GM23248 (cell line): Measurements from ENCODE around the gene COPRS. TPM values are rescaled to one million over a fixed set of nuclear protein-coding genes. Genes with fewer than 3 reads are reported as not detected.
A peak's percentile ranks its signal among the peaks of the same experiment; 100 is the strongest.

Experiments
- DNase-seq: peaks from one replicate; pipeline ENCODE4 v3.0.0-alpha.2; 2015
- H2AFZ ChIP-seq: fragments of 200-600 bp; sonication (generic); 2 replicates; pipeline ENCODE4 v1.6.1; 2016; ENCODE audit warnings: antibody characterized with exemption
- H3F3A ChIP-seq: fragments of 200-600 bp; sonication (generic); 2 replicates; pipeline ENCODE4 v1.6.1; 2016; ENCODE audit warnings: mild to moderate bottlenecking, antibody characterized with exemption, mixed run types; ENCODE audit not compliant: insufficient read depth
- H3K27ac ChIP-seq: fragments of 200-600 bp; sonication (generic); 2 replicates; pipeline ENCODE4 v1.5.1; 2016; ENCODE audit warnings: mild to moderate bottlenecking
- H3K27me3 ChIP-seq: fragments of 200-600 bp; sonication (generic); replicated peaks from 2 replicates; pipeline ENCODE4 v1.6.1; 2016; ENCODE audit warnings: mild to moderate bottlenecking; ENCODE audit not compliant: insufficient read depth
- H3K36me3 ChIP-seq: fragments of 200-600 bp; sonication (generic); 2 replicates; pipeline ENCODE4 v1.6.1; 2016; ENCODE audit warnings: low read depth, mild to moderate bottlenecking
- H3K4me1 ChIP-seq: fragments of 200-600 bp; sonication (generic); 2 replicates; pipeline ENCODE4 v1.6.1; 2016; ENCODE audit warnings: mild to moderate bottlenecking; ENCODE audit not compliant: insufficient read depth
- H3K4me2 ChIP-seq: fragments of 200-600 bp; sonication (generic); one replicate; pipeline ENCODE4 v1.6.1; 2016; ENCODE audit warnings: mild to moderate bottlenecking; ENCODE audit not compliant: unreplicated experiment
- H3K4me3 ChIP-seq: fragments of 200-600 bp; sonication (generic); 2 replicates; pipeline ENCODE4 v1.5.1; 2016; ENCODE audit warnings: mild to moderate bottlenecking
- H3K79me2 ChIP-seq: fragments of 200-600 bp; sonication (generic); 2 replicates; pipeline ENCODE4 v1.6.1; 2016; ENCODE audit warnings: mild to moderate bottlenecking; ENCODE audit not compliant: insufficient read depth
- H3K9ac ChIP-seq: fragments of 200-600 bp; sonication (generic); 2 replicates; pipeline ENCODE4 v1.6.1; 2016; ENCODE audit warnings: mild to moderate bottlenecking
- H3K9me2 ChIP-seq: fragments of 200-600 bp; sonication (generic); 2 replicates; pipeline ENCODE4 v1.6.1; 2016; ENCODE audit warnings: mixed run types, mild to moderate bottlenecking, moderate library complexity; ENCODE audit not compliant: insufficient read depth
- H3K9me3 ChIP-seq: fragments of 200-600 bp; sonication (generic); one replicate; pipeline ENCODE4 v1.6.1; 2017; ENCODE audit warnings: low read depth
- H4K20me1 ChIP-seq: fragments of 200-600 bp; sonication (generic); 2 replicates; pipeline ENCODE4 v1.6.0; 2016; ENCODE audit not compliant: insufficient read depth
- EZH2 ChIP-seq: fragments of 200-600 bp; sonication (generic); IDR thresholded peaks from 2 replicates; pipeline ENCODE4 v1.6.1; 2018; ENCODE audit warnings: antibody characterized with exemption, mild to moderate bottlenecking; ENCODE audit not compliant: insufficient read depth, poor library complexity, severe bottlenecking
- EZH2phosphoT487 ChIP-seq: fragments of 200-600 bp; sonication (generic); IDR thresholded peaks from 2 replicates; pipeline ENCODE4 v1.6.1; 2018; ENCODE audit warnings: antibody characterized with exemption, moderate library complexity, mild to moderate bottlenecking, low read depth; ENCODE audit not compliant: insufficient read depth
- WGBS, 2 experiments: methylation state at CpG; one replicate each; pipeline ENCODE4 v1.1.6; 2015 to 2017; ENCODE audit warnings: low lambda C conversion rate in 2 of 2, low coverage in 1 of 2; ENCODE audit errors: missing lambda C conversion rate in 2 of 2; 5-methylcytosine and 5-hydroxymethylcytosine counted together
- in situ Hi-C: fragments of 300-500 bp; cut with MboI; formaldehyde crosslinking; loops from 2 replicates; pipeline ENCODE4 v1.15.0; 2020
- polyA plus RNA-seq: library from polyadenylated mRNA; unstranded; fragments of >200 nt; fragmentation: Nextera tagmentation; extraction: Ambion mirVana; gene quantifications from 2 replicates; pipeline ENCODE4 v1.2.1, GENCODE V29; 2016
- total RNA-seq: library from RNA; depleted of rRNA; stranded (reverse); fragments of >200 nt; shearing (Covaris generic); gene quantifications from 2 replicates; pipeline ENCODE4 v1.2.3, GENCODE V29; 2014; rRNA removed

COPRS gene, protein sequence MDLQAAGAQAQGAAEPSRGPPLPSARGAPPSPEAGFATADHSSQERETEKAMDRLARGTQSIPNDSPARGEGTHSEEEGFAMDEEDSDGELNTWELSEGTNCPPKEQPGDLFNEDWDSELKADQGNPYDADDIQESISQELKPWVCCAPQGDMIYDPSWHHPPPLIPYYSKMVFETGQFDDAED
- total RNA-seq (105 and 110 TPM in 2 replicates), polyA plus RNA-seq (113 and 114 TPM in 2 replicates)

DNA sequence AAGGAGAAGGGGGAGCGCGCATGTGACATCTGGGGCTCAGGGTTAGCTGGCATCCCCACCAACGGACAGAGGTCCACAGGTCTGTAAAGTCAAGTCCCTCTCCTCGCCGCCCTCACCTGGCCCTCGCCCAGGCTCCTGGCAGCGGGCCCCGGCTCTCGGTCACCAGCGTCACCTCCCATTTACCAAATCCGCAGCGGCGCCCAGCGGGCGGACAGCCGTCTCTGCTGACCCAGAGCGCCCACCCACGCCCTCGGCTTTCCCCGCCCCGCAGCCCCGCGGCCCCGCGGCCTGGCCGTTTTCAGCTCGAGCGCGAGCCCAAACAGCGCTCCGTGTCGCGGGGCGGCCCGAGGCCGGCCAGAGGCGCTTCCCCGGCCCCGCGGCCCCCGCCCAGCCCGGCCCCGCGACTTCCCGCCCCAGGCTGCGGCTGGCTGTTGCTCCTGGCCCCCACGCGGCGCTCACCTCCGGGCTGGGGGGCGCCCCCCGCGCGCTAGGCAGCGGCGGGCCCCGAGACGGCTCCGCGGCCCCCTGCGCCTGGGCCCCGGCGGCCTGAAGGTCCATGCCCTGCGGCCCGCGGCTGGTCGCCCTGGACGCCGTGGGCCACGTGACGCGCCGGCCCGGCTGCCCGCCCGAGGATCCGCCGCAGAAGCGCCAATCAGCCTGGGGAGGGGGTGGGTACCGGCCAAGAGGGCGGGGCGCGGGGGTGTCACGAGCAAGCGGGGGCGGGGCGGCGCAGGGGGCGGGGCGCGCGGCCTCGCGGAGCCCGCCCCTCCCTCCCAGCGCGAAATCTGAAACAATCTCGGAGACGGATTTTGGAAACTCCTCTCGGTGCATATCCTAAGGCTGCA lies at the start of gene COPRS:
Gene COPRS (minus strand): TSS at position 603 of the 845 bp plus-strand sequence. CDS start 45 bp downstream, at position 558.
- Histone ChIP-seq H3K4me1 (peaks cover 25% of the 10 kb centered on the region), H3K27ac (peak within 1 kb of the TSS; percentile 65), H3K4me3 (peak within 1 kb of the TSS; percentile 84), H3F3A (peaks cover 62% of the 10 kb centered on the region), H3K36me3 (peaks cover 15% of the 10 kb centered on the region), H3K4me2 (peak within 1 kb of the TSS; percentile 96), H3K79me2 (peaks cover 47% of the 10 kb centered on the region), H3K9ac (peak within 1 kb of the TSS; percentile 78), H3K27me3 (no peaks in the 10 kb centered on the region), H2AFZ (peak within 1 kb of the TSS; percentile 57), H3K9me3 (no peaks in the 10 kb centered on the region), H4K20me1 (no peaks in the 10 kb centered on the region), H3K9me2 (no peaks in the 10 kb centered on the region)
- TF ChIP-seq EZH2: no peak
- TF ChIP-seq EZH2phosphoT487: no peak
- DNase-seq: peak; percentile 95
- WGBS, 2 experiments: 1 to 2% methylated on average over 32 to 86 of the region's 100 CpGs
- in situ Hi-C loops: no loop called here

DNA sequence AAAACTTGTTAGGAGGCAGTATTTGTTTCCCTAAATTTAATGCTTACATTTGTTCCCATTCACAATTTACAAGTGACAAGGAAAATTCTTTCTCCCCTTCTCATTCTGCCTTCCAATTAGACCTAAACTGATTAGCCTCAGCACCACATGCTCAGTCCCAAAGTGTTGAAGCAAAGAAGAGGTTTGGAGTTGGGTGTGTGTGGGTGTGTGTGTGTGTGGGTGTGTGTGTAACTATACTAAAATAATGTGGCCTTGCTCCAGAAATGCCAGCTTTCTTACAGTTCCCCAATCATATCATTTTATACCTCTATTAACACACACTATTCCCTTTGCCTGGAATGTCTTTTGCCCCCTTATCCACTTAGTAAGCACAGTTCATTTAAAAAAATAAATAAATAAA lies 49.3 kb upstream of the COPRS start:
- Histone ChIP-seq H3K9ac (no peak overlapping the region), H2AFZ (no peak overlapping the region), H3K9me3 (no peaks in the 10 kb centered on the region), H3K9me2 (no peaks in the 10 kb centered on the region), H3K79me2 (no peaks in the 10 kb centered on the region), H3K4me3 (no peak overlapping the region), H4K20me1 (no peaks in the 10 kb centered on the region), H3K27me3 (no peaks in the 10 kb centered on the region), H3F3A (no peaks in the 10 kb centered on the region; the same call in 1 of the 2 replicates), H3K36me3 (no peaks in the 10 kb centered on the region), H3K4me2 (no peak overlapping the region), H3K27ac (no peak overlapping the region), H3K4me1 (peaks cover 4% of the 10 kb centered on the region)
- DNase-seq: no peak
- in situ Hi-C loops: no loop called here
- no peak for TF ChIP-seq EZH2
- TF ChIP-seq EZH2phosphoT487: no peak

DNA sequence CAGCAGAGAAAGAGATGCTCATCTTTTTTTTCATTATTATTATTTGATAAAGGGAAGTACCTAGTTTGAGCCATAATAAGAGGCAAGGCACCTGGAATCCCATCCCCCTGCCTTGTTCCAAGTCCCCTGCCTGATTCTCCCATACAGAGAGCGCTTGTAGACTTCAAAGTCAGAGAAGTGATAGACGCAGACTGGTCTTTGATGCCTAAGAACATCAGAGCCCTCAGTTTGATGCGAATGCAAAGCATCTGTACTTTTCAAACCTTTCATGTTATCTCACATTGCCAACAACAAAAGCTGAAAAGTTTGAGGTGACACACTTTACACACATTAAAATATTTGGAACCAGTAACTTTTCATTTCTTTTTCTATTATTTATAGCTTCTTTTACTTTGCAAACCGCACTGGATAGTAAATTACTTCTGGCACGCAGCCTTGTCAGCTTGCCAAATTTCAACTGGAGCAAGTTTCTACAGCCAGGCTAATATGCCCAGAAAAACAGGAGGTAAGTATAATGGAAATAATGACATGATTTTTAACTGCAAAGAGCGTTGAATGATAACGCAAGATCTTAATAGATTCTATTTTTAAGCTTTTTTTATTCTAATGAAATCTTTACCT lies 48.4 kb upstream of the COPRS start:
- H3K36me3 ChIP-seq: no peaks in the 10 kb centered on the region
- H3K4me1 ChIP-seq: peaks cover 4% of the 10 kb centered on the region
- in situ Hi-C loops: no loop called here
- WGBS, 2 experiments: 3 to 6% methylated on average over 7 of the region's 7 CpGs
- H3K79me2 ChIP-seq: no peaks in the 10 kb centered on the region
- H3K27me3 ChIP-seq: no peaks in the 10 kb centered on the region
- DNase-seq: peak; percentile 51
- no peaks in the 10 kb centered on the region for H3K9me3 ChIP-seq
- H3K27ac ChIP-seq: no peak overlapping the region
- no peak overlapping the region for H3K4me3 ChIP-seq
- peak overlapping the region; percentile 9; the same call in 1 of the 2 replicates for H2AFZ ChIP-seq
- H3F3A ChIP-seq: no peaks in the 10 kb centered on the region; the same call in none of the 2 replicates
- no peaks in the 10 kb centered on the region for H3K9me2 ChIP-seq
- H3K9ac ChIP-seq: no peak overlapping the region
- H3K4me2 ChIP-seq: no peak overlapping the region
- no peak for TF ChIP-seq EZH2phosphoT487
- TF ChIP-seq EZH2: no peak
- H4K20me1 ChIP-seq: no peaks in the 10 kb centered on the region

DNA sequence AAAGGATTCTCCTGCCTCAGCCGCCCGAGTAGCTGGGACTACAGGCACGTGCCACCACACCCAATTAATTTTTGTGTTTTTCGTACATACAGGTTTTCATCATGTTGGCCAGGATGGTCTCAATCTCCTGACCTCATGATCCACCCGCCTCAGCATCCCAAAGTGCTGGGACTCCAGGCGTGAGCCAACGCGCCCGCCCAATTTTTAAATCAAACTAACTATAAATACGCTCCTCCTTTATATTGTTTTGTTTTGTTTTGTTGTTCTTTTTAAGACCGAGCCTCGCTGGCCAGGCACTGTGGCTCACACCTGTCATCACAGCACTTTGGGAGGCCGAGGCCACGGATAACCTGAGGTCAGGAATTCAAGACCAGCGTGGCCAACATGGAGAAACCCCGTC lies 44.4 kb upstream of the COPRS start:
- Histone ChIP-seq H3K9me2 (no peaks in the 10 kb centered on the region), H3K9ac (no peak overlapping the region), H3K4me2 (no peak overlapping the region), H4K20me1 (no peaks in the 10 kb centered on the region), H3K27me3 (no peaks in the 10 kb centered on the region), H3K36me3 (no peaks in the 10 kb centered on the region; the same call in 1 of the 2 replicates), H3K79me2 (peaks cover 30% of the 10 kb centered on the region), H3F3A (no peaks in the 10 kb centered on the region; the same call in none of the 2 replicates), H3K27ac (no peak overlapping the region), H3K4me3 (no peak overlapping the region), H3K4me1 (peaks cover 17% of the 10 kb centered on the region), H2AFZ (no peak overlapping the region), H3K9me3 (no peaks in the 10 kb centered on the region)
- in situ Hi-C loops: no loop called here
- no peak for DNase-seq
- 84 to 88% methylated on average over 16 of the region's 16 CpGs for WGBS, 2 experiments
- no peak for TF ChIP-seq EZH2
- TF ChIP-seq EZH2phosphoT487: no peak
